HepG2 (cell line): Measurements from ENCODE around the gene GPR4.

Experiments
- CEBPG ChIP-seq: IDR thresholded peaks from 2 replicates; pipeline ENCODE4 v1.6.1; 2016
- DNMT1 ChIP-seq: sonication (generic); formaldehyde crosslinking; IDR thresholded peaks from 2 replicates; pipeline ENCODE4 v1.5.1; 2020; ENCODE audit warnings: mild to moderate bottlenecking, missing genetic modification reagents
- HMG20A ChIP-seq: IDR thresholded peaks from 2 replicates; pipeline ENCODE4 v1.6.1; 2016; ENCODE audit warnings: borderline replicate concordance
- IRF2 ChIP-seq: IDR thresholded peaks from 2 replicates; pipeline ENCODE4 v1.6.1; 2018; ENCODE audit warnings: missing genetic modification reagents, missing compliant biosample characterization
- MAFF ChIP-seq: IDR thresholded peaks from 2 replicates; pipeline ENCODE4 v1.6.1; 2011; ENCODE audit warnings: low read depth, low read length, improper control_type of control experiment
- MTF2 ChIP-seq: sonication (generic); formaldehyde crosslinking; IDR thresholded peaks from 2 replicates; pipeline ENCODE4 v1.5.0; 2020; ENCODE audit warnings: missing genetic modification reagents, borderline replicate concordance
- MYC ChIP-seq: sonication (generic); formaldehyde crosslinking; IDR thresholded peaks from 2 replicates; pipeline ENCODE4 v1.9.0; 2021; ENCODE audit warnings: missing genetic modification reagents, borderline replicate concordance
- NFYB ChIP-seq: sonication (generic); formaldehyde crosslinking; IDR thresholded peaks from 2 replicates; pipeline ENCODE4 v1.4.0; 2020; ENCODE audit warnings: missing genetic modification reagents
- NONO ChIP-seq, 2 experiments: fragments of 450-650 bp in 1 of 2; sonication (generic) in 1 of 2; formaldehyde crosslinking in 1 of 2; IDR thresholded peaks in 1 of 2; conservative IDR thresholded peaks in 1 of 2; 2 replicates each; pipeline versions ENCODE4 v1.6.1 to v1.8.0; 2017 to 2022; ENCODE audit warnings: mild to moderate bottlenecking in 1 of 2, missing genetic modification reagents in 1 of 2, moderate library complexity in 1 of 2
- TP53 ChIP-seq: sonication (generic); formaldehyde crosslinking; conservative IDR thresholded peaks from 2 replicates; pipeline ENCODE4 v1.4.0; 2020; ENCODE audit warnings: missing genetic modification reagents
- ZBTB7A ChIP-seq: sonication (generic); formaldehyde crosslinking; IDR thresholded peaks from 2 replicates; pipeline ENCODE4 v1.8.0; 2022; ENCODE audit warnings: mild to moderate bottlenecking, missing genetic modification reagents
- ZNF225 ChIP-seq: sonication (generic); formaldehyde crosslinking; IDR thresholded peaks from 2 replicates; pipeline ENCODE4 v1.4.0; 2020; ENCODE audit warnings: mild to moderate bottlenecking, missing genetic modification reagents
- TF ChIP-seq, protein P1 (sequence below): sonication (generic); formaldehyde crosslinking; IDR thresholded peaks from 2 replicates; pipeline ENCODE4 v1.4.0; 2020; ENCODE audit warnings: missing genetic modification reagents
- TF ChIP-seq, protein P2 (sequence below): sonication (generic); formaldehyde crosslinking; IDR thresholded peaks from 2 replicates; pipeline ENCODE4 v1.8.0; 2022; ENCODE audit warnings: mild to moderate bottlenecking, missing genetic modification reagents, borderline replicate concordance

DNA sequence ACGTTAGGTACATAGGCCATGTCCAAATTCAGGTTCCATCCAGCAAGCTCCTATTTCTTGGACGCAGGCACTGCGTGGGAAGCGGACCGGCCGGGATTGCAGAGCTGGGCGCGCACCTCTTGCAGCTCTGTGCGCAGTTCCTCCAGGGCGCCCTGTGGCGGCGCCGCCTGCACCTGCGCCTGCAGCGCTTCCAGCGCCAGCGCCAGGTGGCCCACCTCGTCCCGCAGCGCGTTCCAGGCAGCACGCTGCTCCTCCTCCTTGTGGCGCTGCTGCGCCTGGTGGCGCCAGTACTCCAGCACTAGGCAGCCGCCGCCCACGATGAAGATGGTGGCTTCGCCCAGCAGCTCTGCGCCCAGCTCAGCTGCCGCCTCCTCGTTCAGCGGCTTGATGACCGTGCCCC is 48.5 kb downstream of the GPR4 start:
- TF ChIP-seq CEBPG (CRISPR knock-in tag), result no peak
- TF ChIP-seq IRF2, result no peak
- TF ChIP-seq ZNF225 (CRISPR knock-in tag), result no peak
- TF ChIP-seq TP53 (CRISPR knock-in tag), result no peak
- TF ChIP-seq NFYB (CRISPR knock-in tag), result no peak
- no peak for TF ChIP-seq MAFF
- TF ChIP-seq ZBTB7A (CRISPR knock-in tag), result no peak
- TF ChIP-seq DNMT1 (CRISPR knock-in tag), result no peak
- no peak for TF ChIP-seq NONO (IDR thresholded peaks at IDR 0.05)
- TF ChIP-seq NONO (CRISPR knock-in tag; conservative IDR thresholded peaks at IDR 0.05), result no peak
- TF ChIP-seq, protein P1, sequence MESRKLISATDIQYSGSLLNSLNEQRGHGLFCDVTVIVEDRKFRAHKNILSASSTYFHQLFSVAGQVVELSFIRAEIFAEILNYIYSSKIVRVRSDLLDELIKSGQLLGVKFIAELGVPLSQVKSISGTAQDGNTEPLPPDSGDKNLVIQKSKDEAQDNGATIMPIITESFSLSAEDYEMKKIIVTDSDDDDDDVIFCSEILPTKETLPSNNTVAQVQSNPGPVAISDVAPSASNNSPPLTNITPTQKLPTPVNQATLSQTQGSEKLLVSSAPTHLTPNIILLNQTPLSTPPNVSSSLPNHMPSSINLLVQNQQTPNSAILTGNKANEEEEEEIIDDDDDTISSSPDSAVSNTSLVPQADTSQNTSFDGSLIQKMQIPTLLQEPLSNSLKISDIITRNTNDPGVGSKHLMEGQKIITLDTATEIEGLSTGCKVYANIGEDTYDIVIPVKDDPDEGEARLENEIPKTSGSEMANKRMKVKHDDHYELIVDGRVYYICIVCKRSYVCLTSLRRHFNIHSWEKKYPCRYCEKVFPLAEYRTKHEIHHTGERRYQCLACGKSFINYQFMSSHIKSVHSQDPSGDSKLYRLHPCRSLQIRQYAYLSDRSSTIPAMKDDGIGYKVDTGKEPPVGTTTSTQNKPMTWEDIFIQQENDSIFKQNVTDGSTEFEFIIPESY (CRISPR knock-in tag), result no peak
- TF ChIP-seq, protein P2, sequence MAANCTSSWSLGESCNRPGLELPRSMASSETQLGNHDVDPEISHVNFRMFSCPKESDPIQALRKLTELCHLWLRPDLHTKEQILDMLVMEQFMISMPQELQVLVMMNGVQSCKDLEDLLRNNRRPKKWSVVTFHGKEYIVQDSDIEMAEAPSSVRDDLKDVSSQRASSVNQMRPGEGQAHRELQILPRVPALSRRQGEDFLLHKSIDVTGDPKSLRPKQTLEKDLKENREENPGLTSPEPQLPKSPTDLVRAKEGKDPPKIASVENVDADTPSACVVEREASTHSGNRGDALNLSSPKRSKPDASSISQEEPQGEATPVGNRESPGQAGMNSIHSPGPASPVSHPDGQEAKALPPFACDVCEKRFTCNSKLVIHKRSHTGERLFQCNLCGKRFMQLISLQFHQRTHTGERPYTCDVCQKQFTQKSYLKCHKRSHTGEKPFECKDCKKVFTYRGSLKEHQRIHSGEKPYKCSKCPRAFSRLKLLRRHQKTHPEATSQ (CRISPR knock-in tag), result no peak
- no peak for TF ChIP-seq MYC
- TF ChIP-seq HMG20A (CRISPR knock-in tag), result no peak
- no peak for TF ChIP-seq MTF2 (CRISPR knock-in tag)
